Stimulated activated CD4-positive, alpha-beta T cell treated with anti-CD3 and anti-CD28 coated beads, Interleukin-2, amount 100 ng/mL, for 4 hours (primary cell): Measurements from ENCODE around the gene LSM10.
A peak's percentile ranks its signal among the peaks of the same experiment; 100 is the strongest.

Experiments used
- DNase-seq: peaks from one replicate; pipeline ENCODE4 v3.0.0-alpha.2; 2020; ENCODE audit warnings: low read depth

The LSM10 gene

GRCh38 chr1:36351227-36351977 is 46.3 kb downstream of the LSM10 start:
- DNase-seq, result no peak

- DNase-seq, result peak; percentile 46
Measured at GRCh38 chr1:36350659-36351226, 47.0 kb downstream of the LSM10 start.

GRCh38 chr1:36349839-36350238 is 47.9 kb downstream of the LSM10 start:
- no peak for DNase-seq

- no peak for DNase-seq
Measured at GRCh38 chr1:36349241-36349671, 48.5 kb downstream of the LSM10 start.

- no peak for DNase-seq
Measured at GRCh38 chr1:36346741-36347370, 50.9 kb downstream of the LSM10 start.

GRCh38 chr1:36345353-36345752 is 52.4 kb downstream of the LSM10 start:
- DNase-seq, result no peak

- DNase-seq, result no peak
Measured at GRCh38 chr1:36344395-36344680, 53.4 kb downstream of the LSM10 start.

- DNase-seq, result no peak
Measured at GRCh38 chr1:36343651-36344394, 53.9 kb downstream of the LSM10 start.
